Thyroid gland (tissue), 4 donors: ENCODE results near the gene TENT4A.

Source experiments
- POLR2A ChIP-seq, 2 donors: fragments of 450-650 bp; IDR thresholded peaks; one replicate each; pipeline ENCODE4 v1.6.1; 2017; ENCODE audit warnings: antibody characterized with exemption in 2 of 2, mild to moderate bottlenecking in 2 of 2, moderate library complexity in 1 of 2
- TF ChIP-seq, protein P1 (sequence below), 6 experiments: fragments of 200-600 bp in 3 of 6; fragments of 450-650 bp in 3 of 6; sonication (generic) in 3 of 6; IDR thresholded peaks; one replicate each; pipeline ENCODE4 v1.5.1; 2016 to 2019; ENCODE audit warnings: antibody characterized with exemption in 6 of 6, mild to moderate bottlenecking in 2 of 6, inconsistent platforms in 1 of 6, moderate library complexity in 1 of 6

DNA sequence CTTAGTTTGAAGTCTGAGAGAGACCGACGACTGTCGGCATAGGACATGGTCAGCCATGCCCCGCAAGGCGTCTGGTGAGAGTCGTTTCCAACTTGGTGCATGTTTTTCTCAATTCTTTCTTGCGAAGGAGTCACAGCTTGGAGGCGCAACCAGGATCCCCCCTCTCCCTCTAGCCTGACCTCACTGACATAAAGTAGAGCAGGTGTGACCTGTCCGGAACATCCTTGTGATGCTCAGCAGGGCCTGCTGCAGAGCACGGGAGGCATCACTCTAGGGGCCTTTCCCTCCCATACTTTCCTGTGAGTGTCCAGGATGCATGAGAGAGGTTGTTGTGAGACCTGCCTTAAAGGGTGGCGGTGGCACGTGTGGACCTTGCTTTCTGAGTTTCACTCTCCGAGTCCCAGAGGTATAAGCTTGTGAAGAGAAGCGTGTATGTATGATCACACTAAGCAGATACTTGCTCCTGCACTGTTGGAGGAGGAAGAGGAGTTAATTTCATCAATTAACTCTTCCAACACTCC, 5.0 kb downstream of the TENT4A start:
- TF ChIP-seq, protein P1, sequence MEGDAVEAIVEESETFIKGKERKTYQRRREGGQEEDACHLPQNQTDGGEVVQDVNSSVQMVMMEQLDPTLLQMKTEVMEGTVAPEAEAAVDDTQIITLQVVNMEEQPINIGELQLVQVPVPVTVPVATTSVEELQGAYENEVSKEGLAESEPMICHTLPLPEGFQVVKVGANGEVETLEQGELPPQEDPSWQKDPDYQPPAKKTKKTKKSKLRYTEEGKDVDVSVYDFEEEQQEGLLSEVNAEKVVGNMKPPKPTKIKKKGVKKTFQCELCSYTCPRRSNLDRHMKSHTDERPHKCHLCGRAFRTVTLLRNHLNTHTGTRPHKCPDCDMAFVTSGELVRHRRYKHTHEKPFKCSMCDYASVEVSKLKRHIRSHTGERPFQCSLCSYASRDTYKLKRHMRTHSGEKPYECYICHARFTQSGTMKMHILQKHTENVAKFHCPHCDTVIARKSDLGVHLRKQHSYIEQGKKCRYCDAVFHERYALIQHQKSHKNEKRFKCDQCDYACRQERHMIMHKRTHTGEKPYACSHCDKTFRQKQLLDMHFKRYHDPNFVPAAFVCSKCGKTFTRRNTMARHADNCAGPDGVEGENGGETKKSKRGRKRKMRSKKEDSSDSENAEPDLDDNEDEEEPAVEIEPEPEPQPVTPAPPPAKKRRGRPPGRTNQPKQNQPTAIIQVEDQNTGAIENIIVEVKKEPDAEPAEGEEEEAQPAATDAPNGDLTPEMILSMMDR (IDR thresholded peaks at IDR 0.05): no peak
- TF ChIP-seq POLR2A (IDR thresholded peaks at IDR 0.05): no peak
